Measurements from ENCODE around the gene CCL22. TPM values are rescaled to one million over a fixed set of nuclear protein-coding genes. Genes with fewer than 3 reads are reported as not detected.

The CCL22 gene
- not detected in 2 replicates for total RNA-seq

DNA sequence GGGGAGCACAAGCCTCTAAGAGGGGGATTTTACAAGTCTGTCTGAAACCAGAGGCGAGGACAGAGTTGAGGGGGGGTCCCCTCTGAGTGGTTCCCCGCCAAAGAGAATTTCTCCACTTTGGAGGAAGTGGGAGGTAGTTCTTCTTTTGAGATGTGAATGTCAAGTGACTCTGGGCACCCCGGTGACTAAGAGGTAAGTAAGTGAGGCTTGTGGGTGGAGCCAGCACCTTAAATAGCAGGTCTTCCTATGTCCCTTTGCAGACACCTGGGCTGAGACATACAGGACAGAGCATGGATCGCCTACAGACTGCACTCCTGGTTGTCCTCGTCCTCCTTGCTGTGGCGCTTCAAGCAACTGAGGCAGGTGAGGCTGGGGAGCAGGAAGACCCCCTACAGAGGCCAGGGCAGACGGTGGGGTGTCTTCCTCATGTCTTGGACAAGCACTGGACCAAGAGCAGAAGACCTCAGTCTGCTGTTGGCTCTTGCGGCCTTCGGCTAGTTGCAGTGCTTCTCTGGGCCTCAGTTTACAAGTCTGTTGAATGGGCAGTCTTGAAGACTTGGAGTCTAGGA, at the start of gene CCL22:
CCL22 (plus strand) TSS at position 257 of the 569 bp plus-strand sequence; CDS start at position 291, 34 bp downstream.

GRCh38 chr16:57372372-57373116, 14.0 kb downstream of the CCL22 start, which contains the start of gene CX3CL1:
TSS of gene CX3CL1 (plus strand) at chr16:57372490. CDS start at chr16:57372569, 79 bp downstream.

GRCh38 chr16:57403965-57404817, 45.6 kb downstream of the CCL22 start, which contains the start of gene CCL17:
TSS of gene CCL17 (plus strand) at chr16:57404767. CDS start at chr16:57413933, 9,166 bp downstream.

Small RNA genes lying within 50 kb of the gene (small RNA-seq; reads per million reads assigned to genes)
- not detected for gene AC108081.1

Other genes with a start within 250 kb of the CCL22 start
- gene PSME3IP1, start 172.7 kb upstream of the CCL22 start, total RNA-seq: 90.6 and 98.8 TPM in 2 replicates
- gene RSPRY1, start 172.5 kb upstream of the CCL22 start, total RNA-seq: 93.6 and 98.6 TPM in 2 replicates
- 127 and 145 TPM in 2 replicates for gene ARL2BP, start 113.5 kb upstream of the CCL22 start, total RNA-seq
- 1.4 and 2.0 TPM in 2 replicates for gene PLLP, start 74.1 kb upstream of the CCL22 start, total RNA-seq
- gene CX3CL1, start 13.7 kb downstream of the CCL22 start, total RNA-seq: 0.27 and 1.7 TPM in 2 replicates
- gene CCL17, start 46.0 kb downstream of the CCL22 start, total RNA-seq: not detected in 2 replicates
- 74.7 and 80.6 TPM in 2 replicates for gene CIAPIN1, start 88.6 kb downstream of the CCL22 start, total RNA-seq
- 35.9 and 45.7 TPM in 2 replicates for gene COQ9, start 88.7 kb downstream of the CCL22 start, total RNA-seq
- 107 and 111 TPM in 2 replicates for gene POLR2C, start 103.9 kb downstream of the CCL22 start, total RNA-seq
- 18.0 and 29.9 TPM in 2 replicates for gene DOK4, start 127.7 kb downstream of the CCL22 start, total RNA-seq
- 7.2 and 8.8 TPM in 2 replicates for gene CCDC102A, start 177.8 kb downstream of the CCL22 start, total RNA-seq
- gene ADGRG5, start 183.9 kb downstream of the CCL22 start, total RNA-seq: not detected in 2 replicates